ENCODE data around the gene RAD18. TPM values are rescaled to one million over a fixed set of nuclear protein-coding genes. Genes with fewer than 3 reads are reported as not detected.

Gene RAD18
- total and polyA plus RNA-seq, 2 experiments from 2014 or later: 6.0 to 6.5 TPM

DNA sequence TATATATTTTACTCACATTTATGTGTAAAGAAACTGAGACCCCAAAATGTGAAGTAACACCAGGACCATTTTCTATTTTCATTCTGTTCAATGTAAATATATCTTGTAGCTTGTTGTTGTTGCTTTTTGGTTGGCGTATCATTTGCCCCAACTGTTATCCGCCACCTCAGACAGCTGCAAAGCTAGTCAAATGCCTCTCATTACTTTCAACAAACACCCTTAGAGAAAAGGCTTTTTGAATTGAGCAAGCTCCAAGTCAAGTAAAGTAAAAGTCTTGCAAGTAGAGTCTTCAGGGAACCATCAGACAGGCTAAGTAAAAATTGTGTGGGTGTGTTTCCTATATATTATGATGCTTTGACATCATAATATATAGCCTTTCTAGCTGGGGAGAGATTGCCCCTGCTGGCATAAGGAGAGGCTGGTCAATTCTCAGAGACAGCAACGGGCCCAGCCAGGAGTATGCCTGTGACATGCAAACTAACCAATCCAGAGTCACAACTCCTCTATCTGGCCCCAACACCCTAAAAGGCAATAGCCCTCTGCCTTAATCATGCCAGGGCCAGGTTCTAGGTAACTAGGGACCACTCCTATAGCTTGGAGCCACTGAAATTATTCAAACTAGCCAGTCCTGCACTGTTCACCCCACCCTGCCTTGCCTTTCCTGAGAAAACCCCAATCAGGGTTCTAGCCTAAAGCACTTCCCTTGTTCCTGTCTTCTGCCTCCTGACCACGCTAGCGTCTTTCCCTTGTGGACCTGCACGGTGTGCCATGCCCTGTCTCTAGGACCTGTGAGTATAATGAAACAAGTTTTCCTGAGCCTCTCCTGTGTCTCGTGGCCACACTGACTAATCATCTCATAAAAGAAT, 75.6 kb downstream of the RAD18 start:
- Histone ChIP-seq H4K20me1 (ENCODE audit: insufficient read depth, poor library complexity, severe bottlenecking) (no peaks in the 10 kb centered on the region), H3K9me2 (replicated peaks; ENCODE audit: insufficient read depth) (no peaks in the 10 kb centered on the region), H2AFZ (no peak overlapping the region), H3K27me3 (no peaks in the 10 kb centered on the region), H3K9me3 (ENCODE audit: low read depth) (no peaks in the 10 kb centered on the region), H3K27ac (peak overlapping the region; percentile 15), H3K4me1 (ENCODE audit: insufficient read depth) (peaks cover 11% of the 10 kb centered on the region), H3K4me3 (no peak overlapping the region), H3K36me3 (replicated peaks; ENCODE audit: insufficient read depth, low read depth) (no peaks in the 10 kb centered on the region), H3K4me2 (no peak overlapping the region), H3K79me2 (no peaks in the 10 kb centered on the region)
- WGBS (ENCODE audit: low lambda C conversion rate, missing lambda C conversion rate): 78% methylated on average over 7 of the region's 7 CpGs
- no peak for TF ChIP-seq CTCF (IDR thresholded peaks at IDR 0.05; ENCODE audit: poor library complexity)
- no peak for TF ChIP-seq EZH2phosphoT487 (IDR thresholded peaks at IDR 0.05; ENCODE audit: low read depth, severe bottlenecking, unreplicated experiment)
- no peak for TF ChIP-seq EZH2 (IDR thresholded peaks at IDR 0.05; ENCODE audit: borderline replicate concordance)
- DNase-seq (ENCODE audit: low spot score): no peak

DNA sequence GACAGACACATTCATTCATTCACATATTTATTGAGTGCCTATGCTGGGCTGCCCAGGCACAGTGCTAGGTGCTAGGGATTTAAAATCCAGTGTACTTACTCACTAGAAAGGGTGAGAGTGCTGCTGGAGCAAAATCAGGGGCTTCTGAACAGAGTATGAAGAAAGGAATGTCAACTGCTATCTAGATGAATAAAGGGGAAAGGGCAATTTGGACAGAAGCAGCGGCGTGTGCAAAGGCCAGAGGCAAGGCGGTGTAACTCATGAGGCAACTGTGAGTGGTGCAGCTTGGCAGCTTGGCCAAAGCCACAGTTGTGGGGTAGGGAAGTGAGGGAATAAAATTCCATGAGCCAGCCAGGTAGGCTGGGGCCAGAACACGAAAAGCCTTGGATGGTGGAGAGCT, 76.7 kb downstream of the RAD18 start:
- Histone ChIP-seq H3K4me1 (ENCODE audit: insufficient read depth) (peaks cover 11% of the 10 kb centered on the region), H3K4me3 (no peak overlapping the region), H3K4me2 (no peak overlapping the region), H3K79me2 (no peaks in the 10 kb centered on the region), H2AFZ (no peak overlapping the region), H3K9me2 (replicated peaks; ENCODE audit: insufficient read depth) (no peaks in the 10 kb centered on the region), H3K27ac (no peak overlapping the region), H3K27me3 (no peaks in the 10 kb centered on the region), H4K20me1 (ENCODE audit: insufficient read depth, poor library complexity, severe bottlenecking) (no peaks in the 10 kb centered on the region), H3K9me3 (ENCODE audit: low read depth) (no peaks in the 10 kb centered on the region), H3K36me3 (replicated peaks; ENCODE audit: insufficient read depth, low read depth) (no peaks in the 10 kb centered on the region)
- WGBS (ENCODE audit: low lambda C conversion rate, missing lambda C conversion rate): 80% methylated on average over 4 of the region's 4 CpGs
- no peak for DNase-seq (ENCODE audit: low spot score)
- no peak for TF ChIP-seq EZH2phosphoT487 (IDR thresholded peaks at IDR 0.05; ENCODE audit: low read depth, severe bottlenecking, unreplicated experiment)
- no peak for TF ChIP-seq CTCF (IDR thresholded peaks at IDR 0.05; ENCODE audit: poor library complexity)
- TF ChIP-seq EZH2 (IDR thresholded peaks at IDR 0.05; ENCODE audit: borderline replicate concordance): no peak

DNA sequence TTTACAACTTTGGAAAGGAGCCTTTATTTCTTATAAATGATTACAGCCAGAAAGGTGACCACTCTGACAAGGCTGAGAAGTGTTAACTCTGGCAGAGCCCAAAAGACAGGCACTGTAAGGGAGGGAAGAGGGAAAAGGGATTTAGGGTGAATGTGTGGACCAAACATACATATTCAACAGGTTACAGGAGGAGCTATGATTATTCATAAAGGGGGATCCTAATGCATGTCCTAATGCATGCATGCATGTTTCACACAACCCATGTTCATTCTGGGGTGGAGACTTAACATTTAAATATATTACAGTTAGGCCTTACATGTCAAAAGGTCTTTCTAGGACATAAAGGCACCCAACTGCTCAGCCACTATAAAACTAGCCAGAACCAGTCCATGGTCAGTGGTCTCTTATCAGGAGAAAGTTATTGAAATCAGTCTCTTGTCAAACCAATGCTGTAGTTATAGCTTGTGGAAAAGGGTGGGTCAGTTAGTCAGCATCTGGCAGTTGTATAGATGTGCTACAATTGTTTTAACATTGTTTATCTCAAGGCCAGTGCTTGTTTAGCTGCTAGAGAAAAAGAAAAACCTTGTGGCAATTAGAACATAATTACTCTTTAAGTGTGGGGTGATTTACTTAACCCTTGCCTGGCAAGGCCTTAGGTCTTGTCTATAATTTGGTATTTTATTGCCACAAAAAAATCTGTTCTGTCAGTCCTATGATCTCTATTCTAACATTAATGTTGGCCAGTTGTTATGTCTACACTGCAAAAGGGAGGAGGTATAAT, 77.5 kb downstream of the RAD18 start:
- Histone ChIP-seq H3K9me2 (replicated peaks; ENCODE audit: insufficient read depth) (no peaks in the 10 kb centered on the region), H3K27ac (no peak overlapping the region), H3K36me3 (replicated peaks; ENCODE audit: insufficient read depth, low read depth) (no peaks in the 10 kb centered on the region), H4K20me1 (ENCODE audit: insufficient read depth, poor library complexity, severe bottlenecking) (no peaks in the 10 kb centered on the region), H3K4me1 (ENCODE audit: insufficient read depth) (peaks cover 11% of the 10 kb centered on the region), H3K9me3 (ENCODE audit: low read depth) (no peaks in the 10 kb centered on the region), H3K79me2 (no peaks in the 10 kb centered on the region), H2AFZ (no peak overlapping the region), H3K27me3 (no peaks in the 10 kb centered on the region), H3K4me2 (no peak overlapping the region), H3K4me3 (no peak overlapping the region)
- TF ChIP-seq CTCF (IDR thresholded peaks at IDR 0.05; ENCODE audit: poor library complexity) (no peak), EZH2phosphoT487 (IDR thresholded peaks at IDR 0.05; ENCODE audit: low read depth, severe bottlenecking, unreplicated experiment) (no peak), EZH2 (IDR thresholded peaks at IDR 0.05; ENCODE audit: borderline replicate concordance) (no peak)
- no peak for DNase-seq (ENCODE audit: low spot score)

All from hepatocyte (in vitro differentiated cells).